D721Med (cell line): ENCODE data around the gene SART3.
A peak's percentile ranks its signal among the peaks of the same experiment; 100 is the strongest.

Experiments
- DNase-seq: peaks from one replicate; pipeline ENCODE4 v3.0.0; 2011; ENCODE audit warnings: low spot score; ENCODE audit not compliant: insufficient read length
- FAIRE-seq: peaks from 2 replicates; lab custom pipeline; 2011; peaks lifted over from hg19 to GRCh38; lab: Jason Lieb, UNC
- CTCF ChIP-seq: IDR thresholded peaks from 2 replicates; pipeline ENCODE4 v1.5.1; 2012; ENCODE audit warnings: mild to moderate bottlenecking, control low read depth; ENCODE audit not compliant: insufficient read depth; ENCODE audit errors: missing control alignments

The SART3 gene

GRCh38 chr12:108531929-108532848 lies 28.8 kb downstream of the SART3 start:
- DNase-seq = no peak
- no peak for FAIRE-seq
- TF ChIP-seq CTCF = no peak

DNA sequence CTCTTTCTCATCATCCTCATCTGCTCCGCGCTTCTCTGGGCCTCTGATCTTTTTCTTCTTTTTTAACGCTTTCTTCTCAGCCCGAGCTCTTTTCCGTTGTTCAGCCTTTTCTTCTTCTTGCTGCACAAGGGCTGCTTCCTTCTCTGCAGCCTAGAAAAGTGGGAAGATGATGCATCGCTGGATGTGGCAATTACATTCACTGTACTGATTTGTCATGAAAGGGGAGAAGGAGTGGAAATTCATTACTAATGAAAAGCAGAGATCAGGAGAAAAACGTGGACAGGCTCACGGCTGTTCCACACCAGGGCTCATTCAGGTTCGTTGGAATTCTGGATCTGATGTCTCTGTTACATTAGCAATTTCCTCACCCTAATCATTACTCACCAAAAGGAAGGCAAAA lies 30.8 kb downstream of the SART3 start:
- FAIRE-seq (no peak), DNase-seq (no peak)
- TF ChIP-seq CTCF = no peak

DNA sequence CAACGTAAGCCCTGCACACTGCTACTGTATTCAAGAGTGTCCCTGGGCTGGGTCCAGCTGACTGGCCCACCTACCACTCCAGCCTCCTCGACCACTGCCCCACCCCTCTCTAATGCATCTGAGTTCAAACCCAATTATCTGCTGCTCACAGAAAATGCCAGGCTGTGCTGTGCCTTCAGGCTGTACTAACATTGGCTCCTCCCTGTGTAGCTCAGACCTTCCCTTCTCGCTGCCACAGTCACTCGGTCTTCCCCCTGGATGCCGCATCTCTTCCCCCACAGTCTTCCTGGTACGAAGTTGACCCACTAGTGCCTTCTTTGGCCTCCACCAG lies 33.8 kb downstream of the SART3 start:
- FAIRE-seq (no peak), DNase-seq (no peak)
- no peak for TF ChIP-seq CTCF

DNA sequence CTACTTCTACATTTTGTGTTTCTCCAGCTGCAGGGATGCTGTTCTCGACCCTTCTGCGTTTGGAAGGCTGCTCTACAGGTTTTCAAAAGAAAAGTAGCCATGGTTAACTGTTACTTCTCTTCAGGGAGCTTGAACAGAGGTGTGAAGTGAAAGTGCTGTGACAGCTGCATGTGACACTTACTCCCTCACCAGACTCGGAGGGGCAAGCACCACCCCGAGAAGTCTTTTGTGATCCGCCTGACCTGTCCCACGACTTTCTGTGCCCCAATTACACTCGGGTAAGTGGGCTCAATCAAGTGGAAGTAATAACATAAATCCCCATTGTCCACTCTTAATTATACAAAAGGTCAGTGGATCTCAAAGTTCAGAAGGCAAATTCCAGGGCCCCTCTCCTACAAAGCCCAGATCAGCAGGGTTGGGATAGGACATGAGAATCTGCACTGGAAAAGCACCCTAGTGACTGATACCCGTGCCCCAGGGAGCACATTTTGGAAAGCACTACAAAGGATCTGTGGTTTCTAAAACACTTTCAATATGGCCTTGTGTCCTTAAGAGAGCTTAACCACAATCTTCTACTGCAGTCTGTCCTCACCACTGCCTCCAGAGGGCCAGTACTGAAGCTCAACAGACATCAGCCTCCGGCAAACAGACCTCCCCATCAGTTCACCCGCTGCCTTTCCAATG lies 34.3 kb downstream of the SART3 start:
- DNase-seq = no peak
- no peak for TF ChIP-seq CTCF
- no peak for FAIRE-seq

DNA sequence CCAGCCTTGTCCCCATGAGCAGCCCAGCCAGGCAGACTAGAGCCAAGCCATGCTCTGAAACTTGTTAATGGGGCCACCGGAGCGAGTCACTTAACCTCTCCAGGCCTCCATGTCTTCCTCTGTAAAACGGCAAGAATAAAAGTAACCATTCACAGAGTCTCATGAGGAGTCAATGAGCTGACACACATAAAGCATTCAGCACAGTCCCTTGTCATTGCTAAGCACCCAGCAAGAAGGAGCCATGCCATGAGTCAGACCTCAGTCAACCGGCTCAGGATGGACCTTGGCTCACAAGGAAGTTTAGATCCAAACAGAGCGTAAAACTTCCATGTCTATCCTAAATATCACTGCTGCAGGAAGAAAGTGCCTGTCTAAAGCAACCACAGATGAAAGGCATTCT lies 35.3 kb downstream of the SART3 start:
- no peak for TF ChIP-seq CTCF
- no peak for DNase-seq
- FAIRE-seq = no peak

DNA sequence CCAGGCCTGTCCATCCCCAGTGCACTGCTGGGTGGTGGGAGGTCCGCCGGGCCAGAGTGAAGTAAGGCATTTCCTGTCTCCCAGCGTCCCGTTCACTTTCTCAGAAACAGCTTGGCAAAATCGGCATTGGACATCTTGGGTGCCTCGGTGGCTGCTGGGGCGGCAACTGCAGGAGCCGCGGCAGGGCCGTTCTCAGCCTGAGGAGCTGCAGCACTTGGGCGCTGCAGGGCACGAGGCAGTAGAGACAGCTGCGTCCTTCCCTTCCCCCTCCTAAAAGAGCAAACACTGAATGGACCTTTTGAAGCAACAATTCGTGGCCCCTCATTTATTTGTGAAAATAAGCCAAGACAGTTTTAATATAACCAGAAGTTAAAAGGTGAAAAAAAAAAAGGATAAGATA lies 37.6 kb downstream of the SART3 start:
- TF ChIP-seq CTCF = no peak
- FAIRE-seq (no peak), DNase-seq (no peak)

GRCh38 chr12:108519558-108519957 lies 41.4 kb downstream of the SART3 start:
- DNase-seq = no peak
- TF ChIP-seq CTCF = peak; percentile 28
- FAIRE-seq = no peak
